Activated T-cell treated with anti-CD3 and anti-CD28 coated beads, Interleukin-2, amount 50 U/mL, for 72 hours (primary cell): ENCODE data around the gene TBX19. TPM values are rescaled to one million over a fixed set of nuclear protein-coding genes. Genes with fewer than 3 reads are reported as not detected.
A peak's percentile ranks its signal among the peaks of the same experiment; 100 is the strongest.

Experiments
- ATAC-seq, 2 donors: fragments of 150-1000 bp; cut with Tn5 transposase; replicated peaks in 1 of 2; 2 replicates each; pipeline ENCODE4 v1.10.0; 2021; ENCODE audit warnings: moderate library complexity in 2 of 2, mild to moderate bottlenecking in 1 of 2
- DNase-seq, 2 donors: peaks; one replicate each; pipeline ENCODE4 v3.0.0; 2021 to 2022; ENCODE audit warnings: mixed read lengths in 1 of 2
- H3K27ac Mint-ChIP-seq: one replicate; pipeline ENCODE4 v1.8.0; 2022; ENCODE audit warnings: mild to moderate bottlenecking, moderate library complexity, mixed read lengths
- H3K27me3 Mint-ChIP-seq: one replicate; pipeline ENCODE4 v1.8.0; 2022; ENCODE audit warnings: low read depth, mixed read lengths
- H3K36me3 Mint-ChIP-seq, 2 donors: one replicate each; pipeline ENCODE4 v1.8.0; 2022; ENCODE audit warnings: mixed read lengths in 2 of 2, mild to moderate bottlenecking in 1 of 2; ENCODE audit not compliant: insufficient read depth in 2 of 2
- H3K4me1 Mint-ChIP-seq: one replicate; pipeline ENCODE4 v1.8.0; 2022; ENCODE audit warnings: low read depth, mixed read lengths
- H3K4me3 Mint-ChIP-seq, 2 donors: one replicate each; pipeline ENCODE4 v1.8.0; 2022; ENCODE audit warnings: mild to moderate bottlenecking in 2 of 2, mixed read lengths in 2 of 2, moderate library complexity in 2 of 2
- H3K9me3 Mint-ChIP-seq, 2 donors: one replicate each; pipeline ENCODE4 v1.8.0; 2022; ENCODE audit warnings: mixed read lengths in 2 of 2
- total RNA-seq, 2 donors: library from RNA; stranded (reverse); gene quantifications; one replicate each; pipeline ENCODE4 v1.2.3, GENCODE V29; 2022

TBX19 gene
- total RNA-seq, 2 donors from 2014 or later, result 6.3 to 7.2 TPM

GRCh38 chr1:168287237-168287664 lies 6.6 kb downstream of the TBX19 start:
- H3K4me1 Mint-ChIP-seq, result peaks cover 16% of the 10 kb centered on the region
- H3K4me3 Mint-ChIP-seq, result no peak overlapping the region
- peak overlapping the region; percentile 3 for H3K27ac Mint-ChIP-seq
- H3K27me3 Mint-ChIP-seq, result no peaks in the 10 kb centered on the region
- H3K9me3 Mint-ChIP-seq, result no peaks in the 10 kb centered on the region
- DNase-seq (no peak), ATAC-seq (peak; percentile 55 to 83)
- H3K36me3 Mint-ChIP-seq, result no peaks in the 10 kb centered on the region

GRCh38 chr1:168288311-168289052 lies 7.8 kb downstream of the TBX19 start:
- H3K4me3 Mint-ChIP-seq, result no peak overlapping the region
- ATAC-seq, result peak in 1 of 2 donors; percentile 35
- no peaks in the 10 kb centered on the region for H3K9me3 Mint-ChIP-seq
- no peak for DNase-seq
- no peaks in the 10 kb centered on the region for H3K27me3 Mint-ChIP-seq
- peaks cover 16% of the 10 kb centered on the region for H3K4me1 Mint-ChIP-seq
- no peak overlapping the region for H3K27ac Mint-ChIP-seq
- no peaks in the 10 kb centered on the region for H3K36me3 Mint-ChIP-seq

GRCh38 chr1:168291222-168291837 lies 10.7 kb downstream of the TBX19 start:
- Mint-ChIP-seq H3K27me3 (no peaks in the 10 kb centered on the region), H3K9me3 (no peaks in the 10 kb centered on the region), H3K4me1 (peaks cover 12% of the 10 kb centered on the region), H3K4me3 (no peak overlapping the region), H3K36me3 (no peaks in the 10 kb centered on the region), H3K27ac (no peak overlapping the region)
- ATAC-seq, result no peak
- no peak for DNase-seq

GRCh38 chr1:168293356-168293755 lies 12.7 kb downstream of the TBX19 start:
- no peaks in the 10 kb centered on the region for H3K27me3 Mint-ChIP-seq

GRCh38 chr1:168295411-168296114 lies 14.9 kb downstream of the TBX19 start:
- H3K4me1 Mint-ChIP-seq, result no peaks in the 10 kb centered on the region
- H3K9me3 Mint-ChIP-seq, result no peaks in the 10 kb centered on the region
- H3K27ac Mint-ChIP-seq, result no peak overlapping the region
- H3K36me3 Mint-ChIP-seq, result no peaks in the 10 kb centered on the region
- ATAC-seq (no peak), DNase-seq (no peak)
- H3K4me3 Mint-ChIP-seq, result no peak overlapping the region
- no peaks in the 10 kb centered on the region for H3K27me3 Mint-ChIP-seq

More at GRCh38 chr1:168293356-168293755, 12.7 kb downstream of the TBX19 start:
- ATAC-seq (no peak), DNase-seq (no peak)
- H3K4me3 Mint-ChIP-seq, result no peak overlapping the region
- H3K27ac Mint-ChIP-seq, result no peak overlapping the region
- H3K36me3 Mint-ChIP-seq, result no peaks in the 10 kb centered on the region
- no peaks in the 10 kb centered on the region for H3K9me3 Mint-ChIP-seq
- H3K4me1 Mint-ChIP-seq, result no peaks in the 10 kb centered on the region

GRCh38 chr1:168297019-168297730 lies 16.5 kb downstream of the TBX19 start:
- ATAC-seq (no peak), DNase-seq (no peak)
- H3K36me3 Mint-ChIP-seq, result no peaks in the 10 kb centered on the region
- no peaks in the 10 kb centered on the region for H3K9me3 Mint-ChIP-seq
- H3K27ac Mint-ChIP-seq, result no peak overlapping the region
- no peaks in the 10 kb centered on the region for H3K4me1 Mint-ChIP-seq
- no peaks in the 10 kb centered on the region for H3K27me3 Mint-ChIP-seq
- no peak overlapping the region for H3K4me3 Mint-ChIP-seq

GRCh38 chr1:168298446-168298845 lies 17.8 kb downstream of the TBX19 start:
- H3K9me3 Mint-ChIP-seq, result no peaks in the 10 kb centered on the region
- H3K27ac Mint-ChIP-seq, result no peak overlapping the region
- DNase-seq (no peak), ATAC-seq (no peak)
- H3K4me3 Mint-ChIP-seq, result no peak overlapping the region
- H3K36me3 Mint-ChIP-seq, result no peaks in the 10 kb centered on the region
- H3K27me3 Mint-ChIP-seq, result no peaks in the 10 kb centered on the region
- no peaks in the 10 kb centered on the region for H3K4me1 Mint-ChIP-seq

GRCh38 chr1:168300626-168301025 lies 19.9 kb downstream of the TBX19 start:
- no peaks in the 10 kb centered on the region for H3K36me3 Mint-ChIP-seq
- no peaks in the 10 kb centered on the region for H3K9me3 Mint-ChIP-seq
- H3K4me1 Mint-ChIP-seq, result no peaks in the 10 kb centered on the region
- H3K27me3 Mint-ChIP-seq, result no peaks in the 10 kb centered on the region
- H3K4me3 Mint-ChIP-seq, result no peak overlapping the region
- DNase-seq (no peak), ATAC-seq (no peak)
- no peak overlapping the region for H3K27ac Mint-ChIP-seq

GRCh38 chr1:168301664-168302320 lies 21.1 kb downstream of the TBX19 start:
- H3K36me3 Mint-ChIP-seq, result peaks cover 0 to 2% of the 10 kb centered on the region in 2 donors
- H3K4me1 Mint-ChIP-seq, result no peaks in the 10 kb centered on the region
- DNase-seq (no peak), ATAC-seq (no peak)
- no peak overlapping the region for H3K27ac Mint-ChIP-seq
- H3K4me3 Mint-ChIP-seq, result no peak overlapping the region
- H3K9me3 Mint-ChIP-seq, result no peaks in the 10 kb centered on the region
- no peaks in the 10 kb centered on the region for H3K27me3 Mint-ChIP-seq

- Mint-ChIP-seq H3K9me3 (no peaks in the 10 kb centered on the region), H3K27me3 (no peaks in the 10 kb centered on the region), H3K36me3 (peaks cover 2% of the 10 kb centered on the region in 2 donors), H3K4me1 (no peaks in the 10 kb centered on the region), H3K27ac (no peak overlapping the region), H3K4me3 (no peak overlapping the region)
- DNase-seq (no peak), ATAC-seq (no peak)
These were observed 23.3 kb downstream of the TBX19 start for GRCh38 chr1:168303716-168304540.

GRCh38 chr1:168304865-168305264 lies 24.2 kb downstream of the TBX19 start:
- Mint-ChIP-seq H3K9me3 (no peaks in the 10 kb centered on the region), H3K4me3 (no peak overlapping the region), H3K27ac (no peak overlapping the region), H3K27me3 (no peaks in the 10 kb centered on the region), H3K36me3 (peaks cover 2% of the 10 kb centered on the region in 2 donors), H3K4me1 (no peaks in the 10 kb centered on the region)
- ATAC-seq (no peak), DNase-seq (no peak)
